Endothelial cell of umbilical vein (primary cell): ENCODE data around the gene RRP1. TPM values are rescaled to one million over a fixed set of nuclear protein-coding genes. Genes with fewer than 3 reads are reported as not detected.

Experiments
- BruUV-seq: library from RNA; stranded (reverse); fragments of 400-500 nt; replicated peaks from 2 replicates; lab custom pipeline; 2021; lab: Mats Ljungman, UMichigan
- CTCF ChIA-PET: fragments of 300-600, 350-600 bp; sonication (Branson Sonifier 250); formaldehyde crosslinking; loops from one replicate; lab custom pipeline; 2021; ENCODE audit warnings: antibody characterized with exemption, inconsistent platforms; lab: Charles Lee
- POLR2A ChIA-PET: fragments of 300-600, 350-600 bp; sonication (Branson Sonifier 250); formaldehyde crosslinking; loops from one replicate; lab custom pipeline; 2021; ENCODE audit warnings: antibody characterized with exemption, inconsistent platforms; lab: Charles Lee
- DNase-seq: peaks from one replicate; pipeline ENCODE4 v3.0.0-alpha.2; 2011; ENCODE audit warnings: low read depth, low spot score
- FAIRE-seq: peaks from 2 replicates; lab custom pipeline; 2011; peaks lifted over from hg19 to GRCh38; lab: Jason Lieb, UNC
- H2AFZ ChIP-seq: 2 replicates; pipeline ENCODE4 v1.6.0; 2012; ENCODE audit warnings: low read depth, low read length, control low read depth, inconsistent platforms
- H3K27ac ChIP-seq: 2 replicates; pipeline ENCODE4 v1.5.1; 2011; ENCODE audit warnings: low read depth, mild to moderate bottlenecking, control low read depth, low read length, moderate library complexity; ENCODE audit not compliant: insufficient read depth
- H3K27me3 ChIP-seq, 2 experiments: 2 replicates each; pipeline versions ENCODE4 v1.6.0 to v1.6.1; 2011; ENCODE audit warnings: low read length in 2 of 2, mixed read lengths in 1 of 2; ENCODE audit not compliant: control insufficient read depth in 2 of 2, insufficient read depth in 2 of 2
- H3K36me3 ChIP-seq, 2 experiments: 2 replicates in 1 of 2; 3 replicates in 1 of 2; pipeline ENCODE4 v1.5.1; 2011; ENCODE audit warnings: low read length in 2 of 2, mild to moderate bottlenecking in 1 of 2, moderate library complexity in 1 of 2; ENCODE audit not compliant: control insufficient read depth in 2 of 2, insufficient read depth in 2 of 2; ENCODE audit errors: extremely low read depth in 1 of 2
- H3K4me1 ChIP-seq: 3 replicates; pipeline ENCODE4 v1.5.1; 2011; ENCODE audit warnings: mild to moderate bottlenecking, low read length; ENCODE audit not compliant: control insufficient read depth, insufficient read depth; ENCODE audit errors: extremely low read depth
- H3K4me2 ChIP-seq: 2 replicates; pipeline ENCODE4 v1.6.1; 2011; ENCODE audit warnings: low read length, control low read depth, mixed read lengths; ENCODE audit not compliant: insufficient read depth
- H3K4me3 ChIP-seq, 3 experiments: fragments of 200-600 bp in 1 of 3; sonication (generic), shearing (Covaris generic) in 1 of 3; replicated peaks in 1 of 3; 2 replicates each; pipeline ENCODE4 v1.5.1; 2011 to 2016; ENCODE audit warnings: control low read depth in 3 of 3, low read length in 3 of 3, mild to moderate bottlenecking in 2 of 3, inconsistent platforms in 1 of 3, low read depth in 1 of 3, moderate library complexity in 1 of 3; ENCODE audit not compliant: insufficient read depth in 1 of 3
- H3K79me2 ChIP-seq: 2 replicates; pipeline ENCODE4 v1.6.0; 2012; ENCODE audit warnings: low read length, inconsistent platforms; ENCODE audit not compliant: control insufficient read depth, insufficient read depth
- H3K9ac ChIP-seq: replicated peaks from 2 replicates; pipeline ENCODE3; 2011; ENCODE audit warnings: low read length, control low read depth; ENCODE audit not compliant: insufficient read depth; ENCODE audit errors: extremely low read depth
- H3K9me1 ChIP-seq: replicated peaks from 3 replicates; pipeline ENCODE4 v1.6.0; 2011; ENCODE audit warnings: mild to moderate bottlenecking, low read length; ENCODE audit not compliant: control insufficient read depth, insufficient read depth; ENCODE audit errors: extremely low read depth
- H3K9me3 ChIP-seq: replicated peaks from 2 replicates; pipeline ENCODE4 v1.5.1; 2012; ENCODE audit warnings: low read length, inconsistent platforms; ENCODE audit not compliant: control insufficient read depth, insufficient read depth
- H4K20me1 ChIP-seq: replicated peaks from 2 replicates; pipeline ENCODE3; 2011; ENCODE audit warnings: mild to moderate bottlenecking, low read length; ENCODE audit not compliant: control insufficient read depth, insufficient read depth; ENCODE audit errors: extremely low read depth
- EZH2 ChIP-seq: IDR thresholded peaks from 2 replicates; pipeline ENCODE4 v1.6.1; 2012; ENCODE audit warnings: borderline replicate concordance, low read depth, mild to moderate bottlenecking, moderate library complexity, low read length, inconsistent platforms; ENCODE audit not compliant: severe bottlenecking
- FOS ChIP-seq: IDR thresholded peaks from 2 replicates; pipeline ENCODE4 v1.6.1; 2011; ENCODE audit warnings: mild to moderate bottlenecking, low read length, moderate library complexity, borderline replicate concordance; ENCODE audit not compliant: insufficient read depth
- GATA2 ChIP-seq: IDR thresholded peaks from 2 replicates; pipeline ENCODE4 v1.7.0; 2011; ENCODE audit warnings: low read depth, mild to moderate bottlenecking, moderate library complexity, mixed read lengths, low read length; ENCODE audit not compliant: insufficient read length, insufficient read depth
- JUN ChIP-seq: IDR thresholded peaks from 2 replicates; pipeline ENCODE4 v1.6.1; 2011; ENCODE audit warnings: borderline replicate concordance, low read depth; ENCODE audit not compliant: insufficient read length, insufficient read depth
- MAX ChIP-seq: IDR thresholded peaks from 2 replicates; pipeline ENCODE4 v1.6.1; 2011; ENCODE audit not compliant: insufficient read depth, insufficient read length
- MYC ChIP-seq: IDR thresholded peaks from one replicate; pipeline ENCODE4 v1.6.1; 2011; ENCODE audit warnings: mild to moderate bottlenecking, low read depth, low read length
- POLR2A ChIP-seq: IDR thresholded peaks from 2 replicates; pipeline ENCODE4 v1.6.1; 2012; ENCODE audit warnings: low read depth, mild to moderate bottlenecking, control low read depth, low read length
- POLR2AphosphoS5 ChIP-seq: IDR thresholded peaks from 2 replicates; pipeline ENCODE4 v1.6.1; 2012; ENCODE audit warnings: low read depth, mild to moderate bottlenecking, control low read depth, low read length, moderate library complexity; ENCODE audit not compliant: insufficient read depth
- dilution Hi-C: fragments of 300-500 bp; cut with MboI; formaldehyde crosslinking; loops from one replicate; pipeline ENCODE4 v1.15.0; 2019; ENCODE audit warnings: low sequenced_read_pairs; ENCODE audit not compliant: extremely low pct_ligation_motif_present
- intact Hi-C: fragments of 100-400 bp; cut with micrococcal nuclease; formaldehyde crosslinking; loops from one replicate; pipeline ENCODE4 v1.10.0; 2022
- polyA plus RNA-seq, 4 experiments: library from polyadenylated mRNA; depleted of rRNA in 3 of 4; stranded (reverse) in 3 of 4; unstranded in 1 of 4; fragments of >200 nt; gene quantifications; 2 replicates each; pipeline versions ENCODE4 v1.2.1 to v1.2.3, GENCODE V29; 2011 to 2012; ENCODE audit warnings: missing spikeins in 1 of 4
- total RNA-seq: library from RNA; stranded (reverse); gene quantifications from 2 replicates; pipeline ENCODE4 v1.2.3, GENCODE V29; 2021
- TF ChIP-seq, protein P1 (sequence below), 2 donors: IDR thresholded peaks; 1 replicate in 1 of 2; 2 replicates in 1 of 2; pipeline ENCODE4 v1.5.1; 2011; ENCODE audit warnings: low read length in 2 of 2, mild to moderate bottlenecking in 2 of 2, moderate library complexity in 2 of 2, control low read depth in 1 of 2, inconsistent platforms in 1 of 2, low read depth in 1 of 2; ENCODE audit not compliant: insufficient read depth in 1 of 2; ENCODE audit errors: extremely low read depth in 1 of 2

The RRP1 gene
- total and polyA plus RNA-seq, 2 donors (not counting 3 experiments of a cell fraction or from before 2014, with no cell fraction given), result 15.2 to 36.3 TPM

GRCh38 chr21:43777953-43778352 is 11.4 kb upstream of the RRP1 start:
- peaks cover 9% of the 10 kb centered on the region for H3K4me1 ChIP-seq
- no peak for TF ChIP-seq FOS
- no peak for TF ChIP-seq EZH2
- TF ChIP-seq POLR2A, result no peak
- TF ChIP-seq, protein P1, sequence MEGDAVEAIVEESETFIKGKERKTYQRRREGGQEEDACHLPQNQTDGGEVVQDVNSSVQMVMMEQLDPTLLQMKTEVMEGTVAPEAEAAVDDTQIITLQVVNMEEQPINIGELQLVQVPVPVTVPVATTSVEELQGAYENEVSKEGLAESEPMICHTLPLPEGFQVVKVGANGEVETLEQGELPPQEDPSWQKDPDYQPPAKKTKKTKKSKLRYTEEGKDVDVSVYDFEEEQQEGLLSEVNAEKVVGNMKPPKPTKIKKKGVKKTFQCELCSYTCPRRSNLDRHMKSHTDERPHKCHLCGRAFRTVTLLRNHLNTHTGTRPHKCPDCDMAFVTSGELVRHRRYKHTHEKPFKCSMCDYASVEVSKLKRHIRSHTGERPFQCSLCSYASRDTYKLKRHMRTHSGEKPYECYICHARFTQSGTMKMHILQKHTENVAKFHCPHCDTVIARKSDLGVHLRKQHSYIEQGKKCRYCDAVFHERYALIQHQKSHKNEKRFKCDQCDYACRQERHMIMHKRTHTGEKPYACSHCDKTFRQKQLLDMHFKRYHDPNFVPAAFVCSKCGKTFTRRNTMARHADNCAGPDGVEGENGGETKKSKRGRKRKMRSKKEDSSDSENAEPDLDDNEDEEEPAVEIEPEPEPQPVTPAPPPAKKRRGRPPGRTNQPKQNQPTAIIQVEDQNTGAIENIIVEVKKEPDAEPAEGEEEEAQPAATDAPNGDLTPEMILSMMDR (IDR thresholded peaks at IDR 0.05; ENCODE audit: extremely low read depth in 1 of 2, insufficient read depth in 1 of 2, low read depth in 1 of 2, low read length in 2 of 2), result no peak
- no peak for TF ChIP-seq MYC
- TF ChIP-seq POLR2AphosphoS5, result no peak
- TF ChIP-seq MAX, result no peak
- no peak for TF ChIP-seq JUN
- no peak for TF ChIP-seq GATA2
- BruUV-seq, result no TSS peak
- ChIA-PET POLR2A (no interaction called here), CTCF (no interaction called here)
- FAIRE-seq, result no peak
- no peaks in the 10 kb centered on the region for H3K9me1 ChIP-seq
- H3K79me2 ChIP-seq, result peaks cover 18% of the 10 kb centered on the region
- no peak for DNase-seq
- H3K9ac ChIP-seq, result no peak overlapping the region
- intact Hi-C loops (loop anchor here (10.0 kb wide), 1 partner anchor 113 kb away; no protein-coding TSS in a partner anchor), dilution Hi-C loops (no loop called here)
- H3K27ac ChIP-seq, result no peak overlapping the region
- H2AFZ ChIP-seq, result no peak overlapping the region
- H3K4me3 ChIP-seq, result no peak overlapping the region
- H3K9me3 ChIP-seq, result no peaks in the 10 kb centered on the region
- no peak overlapping the region for H3K4me2 ChIP-seq
- peaks cover 2% of the 10 kb centered on the region in 2 experiments for H3K27me3 ChIP-seq
- no peaks in the 10 kb centered on the region for H4K20me1 ChIP-seq
- peaks cover 3 to 9% of the 10 kb centered on the region in 2 experiments for H3K36me3 ChIP-seq
